ENCODE data around the gene CAPN10. TPM values are rescaled to one million over a fixed set of nuclear protein-coding genes. Genes with fewer than 3 reads are reported as not detected.
A peak's percentile ranks its signal among the peaks of the same experiment; 100 is the strongest.

CAPN10 gene
- total and polyA plus RNA-seq, 8 donors = 20.8 to 36.6 (median 28.2) TPM

DNA sequence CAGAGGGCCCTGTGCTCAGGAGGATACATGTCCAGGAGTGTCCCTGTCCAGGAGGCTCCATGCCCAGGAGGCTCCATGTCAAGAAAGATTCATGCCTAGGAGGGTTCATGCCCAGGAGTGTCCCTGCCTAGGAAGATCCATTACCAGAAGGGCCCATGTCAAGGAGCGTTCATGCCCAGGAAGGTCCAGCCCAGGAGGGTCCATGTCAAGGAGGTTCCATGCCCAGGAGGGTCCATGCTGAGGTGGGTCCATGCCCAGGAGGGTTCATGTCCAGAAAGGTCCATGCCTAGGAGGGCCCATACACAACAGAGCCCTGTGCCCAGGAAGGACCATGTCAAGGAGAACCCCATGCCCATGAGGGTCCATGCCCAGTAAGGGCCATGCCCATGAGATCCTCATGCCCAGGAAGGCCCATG, 45.8 kb downstream of the CAPN10 start:
- peaks cover 0 to 17% of the 10 kb centered on the region in 2 donors for H3K36me3 ChIP-seq
- H3K27ac ChIP-seq = no peak overlapping the region
- ATAC-seq (no peak), DNase-seq (peak in 1 of 4 donors; percentile 4)
- peaks cover 0 to 14% of the 10 kb centered on the region in 2 donors for H3K27me3 ChIP-seq
- H3K9me3 ChIP-seq = peaks cover 0 to 20% of the 10 kb centered on the region in 2 donors
- TF ChIP-seq, protein P1, sequence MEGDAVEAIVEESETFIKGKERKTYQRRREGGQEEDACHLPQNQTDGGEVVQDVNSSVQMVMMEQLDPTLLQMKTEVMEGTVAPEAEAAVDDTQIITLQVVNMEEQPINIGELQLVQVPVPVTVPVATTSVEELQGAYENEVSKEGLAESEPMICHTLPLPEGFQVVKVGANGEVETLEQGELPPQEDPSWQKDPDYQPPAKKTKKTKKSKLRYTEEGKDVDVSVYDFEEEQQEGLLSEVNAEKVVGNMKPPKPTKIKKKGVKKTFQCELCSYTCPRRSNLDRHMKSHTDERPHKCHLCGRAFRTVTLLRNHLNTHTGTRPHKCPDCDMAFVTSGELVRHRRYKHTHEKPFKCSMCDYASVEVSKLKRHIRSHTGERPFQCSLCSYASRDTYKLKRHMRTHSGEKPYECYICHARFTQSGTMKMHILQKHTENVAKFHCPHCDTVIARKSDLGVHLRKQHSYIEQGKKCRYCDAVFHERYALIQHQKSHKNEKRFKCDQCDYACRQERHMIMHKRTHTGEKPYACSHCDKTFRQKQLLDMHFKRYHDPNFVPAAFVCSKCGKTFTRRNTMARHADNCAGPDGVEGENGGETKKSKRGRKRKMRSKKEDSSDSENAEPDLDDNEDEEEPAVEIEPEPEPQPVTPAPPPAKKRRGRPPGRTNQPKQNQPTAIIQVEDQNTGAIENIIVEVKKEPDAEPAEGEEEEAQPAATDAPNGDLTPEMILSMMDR (IDR thresholded peaks at IDR 0.05) = no peak
- H3K4me3 ChIP-seq = no peak overlapping the region
- peaks cover 0 to under 1% of the 10 kb centered on the region in 2 donors for H3K4me1 ChIP-seq
- intact Hi-C loops (cut with DNase I) = no loop called here

DNA sequence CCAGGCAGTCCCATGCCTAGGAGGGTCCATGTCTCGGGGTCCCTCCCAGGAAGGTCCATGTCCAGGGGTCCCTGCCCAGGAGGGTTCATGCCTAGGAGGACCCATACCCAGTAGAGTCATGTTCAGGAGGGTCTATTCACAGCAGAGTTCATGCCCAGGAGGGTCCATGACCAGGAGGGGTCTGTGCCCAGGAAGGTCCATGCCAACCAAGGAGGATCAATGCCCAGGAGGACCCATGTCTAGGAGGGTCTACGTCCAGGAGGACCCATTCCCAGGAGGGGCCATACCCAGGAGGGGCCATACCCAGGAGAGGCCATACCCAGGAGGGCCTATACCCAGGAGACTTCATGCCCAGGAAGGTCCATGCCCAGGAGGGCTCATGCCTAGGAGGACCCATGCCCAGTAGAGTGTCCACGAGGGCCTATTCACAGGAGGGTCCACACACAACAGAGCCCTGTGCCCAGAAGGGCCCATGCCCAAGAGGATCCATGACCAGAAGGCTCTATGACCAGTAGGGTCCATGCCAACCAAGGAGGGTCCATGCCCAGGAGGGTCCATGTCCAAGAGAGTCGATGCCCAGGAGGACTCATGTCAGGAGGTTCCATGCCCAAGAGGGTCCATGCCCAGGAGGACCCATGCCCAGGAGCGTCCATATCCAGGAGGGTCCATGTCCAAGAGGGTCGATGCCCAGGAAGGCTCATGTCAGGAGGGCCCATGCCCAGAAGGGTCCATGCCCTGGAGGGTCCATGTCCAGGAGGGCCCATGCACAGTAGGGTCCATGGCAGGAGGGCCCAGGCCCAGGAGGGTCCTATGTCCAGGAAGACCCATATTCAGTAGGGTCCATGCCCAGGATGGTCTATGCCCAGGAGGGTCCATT, 48.8 kb downstream of the CAPN10 start:
- ATAC-seq (no peak), DNase-seq (peak in 2 of 4 donors; percentile 21 to 24)
- Histone ChIP-seq H3K27ac (no peak overlapping the region), H3K4me3 (no peak overlapping the region), H3K27me3 (no peaks in the 10 kb centered on the region), H3K4me1 (no peaks in the 10 kb centered on the region), H3K9me3 (peaks cover 0 to 20% of the 10 kb centered on the region in 2 donors), H3K36me3 (peaks cover 0 to 12% of the 10 kb centered on the region in 2 donors)
- TF ChIP-seq, protein P1 (IDR thresholded peaks at IDR 0.05) = no peak
- intact Hi-C loops (cut with DNase I) = no loop called here

DNA sequence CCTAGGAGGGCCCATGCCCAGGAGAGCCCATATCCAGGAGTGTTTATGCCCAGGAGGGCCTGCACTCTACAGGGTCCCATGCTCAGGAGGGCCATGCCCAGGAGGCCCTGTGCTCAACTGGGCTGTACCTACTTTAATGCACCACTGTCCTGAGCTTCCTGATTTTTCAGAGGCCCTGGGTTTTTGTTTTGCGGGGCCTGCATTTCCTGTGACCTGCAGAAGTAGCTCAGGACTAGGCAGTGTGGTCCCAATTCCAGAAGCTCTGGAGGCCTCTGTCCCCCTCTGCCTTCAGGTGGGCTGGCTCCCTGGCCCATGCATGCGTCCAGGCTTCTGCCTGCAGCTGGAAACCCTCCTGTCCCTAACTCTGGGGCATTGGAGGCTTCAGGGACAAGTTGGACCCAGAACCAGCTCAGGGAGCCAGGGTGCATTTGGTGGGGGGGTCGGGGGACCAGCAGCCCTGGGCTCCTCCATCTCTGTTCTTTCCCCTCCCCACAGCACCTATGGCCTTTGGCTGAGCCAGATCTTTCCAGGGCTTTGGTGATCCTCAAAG, 49.5 kb downstream of the CAPN10 start:
- Histone ChIP-seq H3K27ac (no peak overlapping the region), H3K4me1 (no peaks in the 10 kb centered on the region), H3K36me3 (peaks cover 0 to 5% of the 10 kb centered on the region in 2 donors), H3K4me3 (no peak overlapping the region), H3K9me3 (peaks cover 0 to 20% of the 10 kb centered on the region in 2 donors), H3K27me3 (no peaks in the 10 kb centered on the region)
- DNase-seq (peak in 1 of 4 donors; percentile 13), ATAC-seq (no peak)
- intact Hi-C loops (cut with DNase I) = no loop called here
- TF ChIP-seq, protein P1 (IDR thresholded peaks at IDR 0.05) = no peak

DNA sequence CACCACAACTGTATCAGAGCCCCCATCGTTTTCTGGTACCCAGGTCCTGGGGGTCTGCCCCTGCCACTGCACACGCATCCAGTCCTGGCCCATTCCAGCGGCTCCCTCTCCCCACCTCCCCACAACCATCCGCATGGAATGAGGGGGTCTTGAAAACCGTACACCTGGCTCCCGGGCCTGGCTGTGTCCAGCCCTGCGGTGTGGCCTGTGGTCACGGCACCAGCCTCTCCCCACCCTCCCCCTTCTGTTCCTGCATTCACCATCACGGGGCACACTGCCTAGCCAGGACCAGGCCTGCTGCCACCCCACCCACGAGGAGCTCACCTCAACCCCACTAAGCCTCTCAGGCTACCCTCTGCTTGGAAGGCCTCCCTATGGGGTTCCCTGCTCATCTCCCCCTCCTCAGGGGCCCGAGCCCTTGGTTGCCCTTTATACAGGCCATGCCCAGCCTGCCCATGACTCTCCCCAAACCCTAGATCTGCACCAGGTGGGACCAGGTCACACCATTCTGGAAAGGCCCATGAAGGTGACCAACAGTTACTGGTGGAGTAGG, 50.1 kb downstream of the CAPN10 start:
- H3K36me3 ChIP-seq = peaks cover 0 to 1% of the 10 kb centered on the region in 2 donors
- DNase-seq = peak in 1 of 4 donors; percentile 51
- no peak overlapping the region for H3K4me3 ChIP-seq
- no peak overlapping the region for H3K27ac ChIP-seq
- no peak for ATAC-seq
- TF ChIP-seq, protein P1 (IDR thresholded peaks at IDR 0.05) = no peak
- H3K9me3 ChIP-seq = peaks cover 0 to 20% of the 10 kb centered on the region in 2 donors
- H3K27me3 ChIP-seq = no peaks in the 10 kb centered on the region
- intact Hi-C loops (cut with DNase I) = no loop called here
- H3K4me1 ChIP-seq = no peaks in the 10 kb centered on the region
